ENCODE results near the gene DDX17. TPM values are rescaled to one million over a fixed set of nuclear protein-coding genes. Genes with fewer than 3 reads are reported as not detected.
A peak's percentile ranks its signal among the peaks of the same experiment; 100 is the strongest.
"Not testable (repeated sequence)": the region's sequence is repeated elsewhere in the genome, so short reads cannot be mapped to it uniquely, and the experiment has no call there.

The DDX17 gene
- total RNA-seq, 1 experiment from 2014 or later, result 397 TPM

DNA sequence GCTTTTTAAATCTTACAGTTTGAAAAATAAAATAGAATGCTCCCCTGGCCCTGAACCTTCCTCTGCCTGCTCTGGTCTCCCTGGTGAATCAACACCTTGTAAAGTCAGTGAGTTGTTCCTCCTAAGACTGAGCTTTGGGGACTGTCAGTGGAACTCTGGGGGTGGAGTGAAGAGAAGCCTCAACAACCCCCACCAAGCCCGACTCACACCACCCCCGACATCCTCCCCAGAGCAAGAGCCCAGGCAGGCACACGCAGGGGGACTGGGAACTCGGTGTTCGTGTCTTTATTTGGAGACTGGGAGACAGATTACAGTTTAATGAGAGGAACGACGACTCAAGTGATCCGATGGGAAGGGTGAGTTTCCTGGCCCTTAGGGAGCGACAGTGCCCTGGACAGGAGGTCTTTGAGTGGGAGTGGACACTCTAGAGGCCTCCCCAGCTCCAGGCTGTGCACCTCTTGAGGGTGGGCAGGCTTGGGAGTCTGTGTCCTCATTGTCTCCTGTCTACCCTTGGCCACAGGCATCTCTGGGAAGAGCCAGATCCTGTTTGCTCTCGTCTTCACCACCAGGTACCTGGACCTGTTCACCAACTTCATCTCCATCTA is 32.0 kb downstream of the DDX17 start:
- DNase-seq (ENCODE audit: low read depth, low spot score), result no peak
- in situ Hi-C loops (cut with HindIII; ENCODE audit: low pct_unique_long_range_greater_than_20kb, low sequenced_read_pairs), result no loop called here

DNA sequence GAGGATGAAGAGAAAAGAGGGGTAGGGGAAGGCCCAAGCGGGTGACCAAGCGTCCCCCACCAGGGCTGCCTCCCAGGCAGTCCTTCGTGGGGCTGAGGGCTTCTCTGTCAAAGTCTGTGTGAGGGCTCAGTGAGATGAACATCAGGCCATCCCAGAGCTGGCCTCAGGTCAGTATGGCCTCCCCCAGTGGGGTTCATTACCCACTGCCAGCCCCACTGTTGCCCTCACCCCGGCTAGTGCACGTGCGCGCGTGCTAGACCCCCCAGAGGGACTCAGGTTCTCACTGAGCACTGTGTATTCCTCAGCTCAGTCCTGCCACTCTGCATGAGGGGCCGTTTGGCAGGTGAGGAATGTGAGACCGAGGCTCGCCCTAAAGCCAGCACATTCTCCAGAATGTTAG is 34.9 kb downstream of the DDX17 start:
- no peak for DNase-seq (ENCODE audit: low read depth, low spot score)
- in situ Hi-C loops (cut with HindIII; ENCODE audit: low pct_unique_long_range_greater_than_20kb, low sequenced_read_pairs), result no loop called here

DNA sequence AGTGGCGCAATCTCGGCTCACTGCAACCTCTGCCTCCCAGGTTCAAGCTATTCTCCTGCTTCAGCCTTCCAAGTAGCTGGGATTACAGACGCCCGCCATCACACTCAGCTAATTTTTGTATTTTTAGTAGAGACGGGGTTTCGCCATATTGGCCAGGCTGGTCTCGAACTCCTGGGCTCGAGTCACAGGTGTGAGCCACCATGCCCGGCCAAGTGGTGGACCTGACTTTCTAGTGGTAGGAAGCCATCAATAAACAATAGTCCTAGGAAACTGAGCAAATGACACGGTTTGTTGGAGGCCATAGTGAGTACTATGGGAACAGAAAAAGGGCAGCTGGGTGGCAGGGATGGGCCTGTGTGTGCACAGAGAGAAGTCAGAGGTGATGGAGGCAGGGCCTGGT is 35.9 kb downstream of the DDX17 start:
- in situ Hi-C loops (cut with HindIII; ENCODE audit: low pct_unique_long_range_greater_than_20kb, low sequenced_read_pairs), result not testable (repeated sequence)

GRCh38 chr22:38469306-38469781 is 36.8 kb downstream of the DDX17 start:
- in situ Hi-C loops (cut with HindIII; ENCODE audit: low pct_unique_long_range_greater_than_20kb, low sequenced_read_pairs), result no loop called here

More for the DNA sequence above, 35.9 kb downstream of the DDX17 start:
- DNase-seq (ENCODE audit: low read depth, low spot score), result not testable (repeated sequence)

GRCh38 chr22:38468443-38469305 is 37.4 kb downstream of the DDX17 start:
- in situ Hi-C loops (cut with HindIII; ENCODE audit: low pct_unique_long_range_greater_than_20kb, low sequenced_read_pairs), result no loop called here
- no peak for DNase-seq (ENCODE audit: low read depth, low spot score)

More at GRCh38 chr22:38469306-38469781, 36.8 kb downstream of the DDX17 start:
- DNase-seq (ENCODE audit: low read depth, low spot score), result no peak

GRCh38 chr22:38467904-38468442 is 38.1 kb downstream of the DDX17 start, which contains the start of gene KDELR3:
TSS of gene KDELR3 (plus strand) at chr22:38468096. CDS start at chr22:38468234, 138 bp downstream.
- in situ Hi-C loops (cut with HindIII; ENCODE audit: low pct_unique_long_range_greater_than_20kb, low sequenced_read_pairs), result no loop called here
- DNase-seq (ENCODE audit: low read depth, low spot score), result peak; percentile 54

DNA sequence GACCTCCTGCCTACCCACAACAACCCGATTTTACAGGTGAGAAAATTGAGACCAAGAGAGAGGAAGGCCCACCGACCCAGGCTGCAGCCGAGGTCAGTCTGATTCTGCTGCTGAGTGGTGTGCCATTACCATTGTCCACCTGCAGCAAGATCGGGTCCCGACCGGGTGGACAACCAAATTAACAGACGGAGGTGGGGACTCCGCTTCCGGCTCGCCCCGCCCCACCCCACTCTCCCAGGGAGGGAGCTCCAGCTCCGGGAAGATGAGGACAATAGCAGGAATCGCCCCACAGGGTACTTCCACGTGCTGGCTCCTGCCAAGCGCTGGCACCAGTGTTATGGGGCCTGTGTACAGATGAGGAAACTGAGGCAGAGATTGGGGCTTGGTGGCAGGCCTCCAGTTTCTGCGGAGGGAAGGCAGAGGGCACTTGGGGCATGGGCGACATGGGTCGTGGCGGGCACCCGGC is 38.6 kb downstream of the DDX17 start:
- DNase-seq (ENCODE audit: low read depth, low spot score), result no peak
- in situ Hi-C loops (cut with HindIII; ENCODE audit: low pct_unique_long_range_greater_than_20kb, low sequenced_read_pairs), result no loop called here

GRCh38 chr22:38465673-38466490 is 40.2 kb downstream of the DDX17 start:
- no peak for DNase-seq (ENCODE audit: low read depth, low spot score)
- in situ Hi-C loops (cut with HindIII; ENCODE audit: low pct_unique_long_range_greater_than_20kb, low sequenced_read_pairs), result no loop called here

DNA sequence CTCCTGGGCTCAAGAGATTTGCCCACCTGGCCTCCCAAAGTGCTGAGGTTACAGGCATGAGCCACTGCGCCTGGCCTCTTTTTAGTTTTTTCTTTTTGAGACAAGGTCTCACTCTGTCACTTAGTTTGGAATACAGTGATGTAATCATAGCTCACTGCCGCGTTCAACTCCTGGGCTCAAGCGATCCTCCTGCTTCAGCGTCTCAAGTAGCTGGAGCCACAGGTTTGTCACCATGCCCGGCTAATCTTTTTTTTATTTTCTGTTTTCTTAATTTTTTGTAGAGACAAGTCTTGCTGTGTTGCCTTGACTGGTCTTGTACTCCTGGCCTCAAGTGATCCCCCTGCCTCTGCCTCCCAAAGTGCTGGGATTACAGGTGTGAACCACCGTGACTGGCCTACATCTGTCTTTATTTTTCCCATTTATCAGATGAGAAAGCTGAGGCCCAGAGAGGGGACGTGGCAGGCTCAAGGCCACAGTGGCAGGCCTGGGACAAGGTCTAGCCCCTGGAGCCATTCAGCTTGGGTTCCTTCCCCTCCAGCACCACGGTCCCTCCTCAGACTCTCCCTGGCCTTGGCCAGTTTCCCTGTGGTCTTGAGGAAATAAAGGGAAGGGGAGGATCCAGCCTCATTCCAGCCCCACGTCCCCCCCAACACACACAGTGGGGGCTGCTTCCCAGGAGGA is 41.0 kb downstream of the DDX17 start:
- in situ Hi-C loops (cut with HindIII; ENCODE audit: low pct_unique_long_range_greater_than_20kb, low sequenced_read_pairs), result no loop called here
- no peak for DNase-seq (ENCODE audit: low read depth, low spot score)

DNA sequence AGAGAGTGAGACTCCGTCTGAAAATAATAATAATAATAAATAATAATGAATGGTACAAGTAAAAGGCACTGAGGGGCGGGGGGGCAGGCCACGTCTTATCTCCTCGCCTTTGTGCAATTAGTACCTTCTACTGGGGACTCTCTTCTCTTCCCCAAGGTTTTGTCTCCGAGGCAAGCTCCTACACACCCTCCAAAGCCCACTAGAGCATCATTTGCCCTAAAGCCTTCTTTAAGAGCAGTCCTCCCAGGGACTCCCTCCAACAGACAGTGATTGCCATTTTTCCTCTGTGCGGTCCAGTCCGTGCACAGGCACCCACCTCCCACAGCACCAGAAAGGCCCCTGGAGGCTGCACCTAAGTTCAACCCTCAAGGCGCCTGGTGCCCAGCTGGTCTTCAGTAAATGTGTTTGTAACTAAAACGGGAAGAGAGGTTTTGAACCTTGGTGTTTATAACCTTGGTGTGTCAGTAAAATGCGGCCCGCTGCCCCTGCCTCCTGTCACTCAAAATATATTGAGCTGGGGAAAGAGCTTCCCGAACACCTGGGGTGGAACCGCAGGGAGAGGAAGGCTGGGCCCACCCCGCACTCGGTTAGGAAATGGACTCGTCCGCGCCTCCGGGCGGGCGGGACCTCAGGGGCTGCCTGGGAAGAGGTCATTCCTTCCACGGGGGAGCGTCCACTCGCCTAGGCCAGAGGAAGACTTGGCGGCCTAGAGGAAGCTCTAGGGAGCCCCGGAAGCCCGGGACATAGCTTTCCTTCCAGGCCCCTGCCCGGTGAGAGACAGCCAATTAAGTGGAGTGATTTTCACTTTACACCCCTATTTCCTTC is 42.9 kb downstream of the DDX17 start:
- DNase-seq (ENCODE audit: low read depth, low spot score), result no peak
- in situ Hi-C loops (cut with HindIII; ENCODE audit: low pct_unique_long_range_greater_than_20kb, low sequenced_read_pairs), result no loop called here

DNA sequence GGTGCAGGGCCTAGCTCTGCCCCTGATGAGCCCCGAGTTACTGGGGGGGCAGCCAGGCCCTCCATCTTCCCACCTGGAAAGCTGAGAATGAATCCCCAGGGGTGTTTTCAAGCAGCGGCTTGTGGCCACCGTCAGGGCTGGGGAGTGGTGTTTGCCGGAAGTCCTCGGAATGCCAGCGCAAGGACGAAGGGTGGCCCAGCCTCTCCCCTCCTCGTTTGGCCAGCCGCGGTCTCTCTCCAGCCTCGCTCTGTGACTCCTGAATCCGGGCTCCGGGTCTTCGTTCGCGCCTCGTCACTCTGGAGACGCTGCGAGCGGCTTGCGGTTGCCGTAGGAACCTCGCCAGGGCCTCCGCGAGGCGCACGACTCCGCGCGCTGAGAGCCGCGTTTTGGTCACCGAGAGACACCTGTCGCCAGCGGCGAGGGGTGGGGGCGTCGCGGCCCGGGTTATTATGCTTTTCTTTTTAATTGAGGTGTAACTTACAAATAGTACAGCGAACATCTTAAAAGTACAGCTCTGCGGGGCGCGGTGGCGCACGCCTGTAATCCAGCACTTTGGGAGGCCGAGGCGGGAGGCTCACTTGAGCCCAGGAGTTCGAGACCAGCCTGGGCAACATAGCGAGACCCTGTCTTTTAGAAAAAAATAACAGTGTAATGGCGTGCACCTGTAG is 44.6 kb downstream of the DDX17 start:
- in situ Hi-C loops (cut with HindIII; ENCODE audit: low pct_unique_long_range_greater_than_20kb, low sequenced_read_pairs), result no loop called here
- DNase-seq (ENCODE audit: low read depth, low spot score), result peak; percentile 84

- DNase-seq (ENCODE audit: low read depth, low spot score), result no peak
- in situ Hi-C loops (cut with HindIII; ENCODE audit: low pct_unique_long_range_greater_than_20kb, low sequenced_read_pairs), result no loop called here
These were observed 45.1 kb downstream of the DDX17 start for GRCh38 chr22:38461057-38461413.

GRCh38 chr22:38460426-38460840 is 45.7 kb downstream of the DDX17 start:
- in situ Hi-C loops (cut with HindIII; ENCODE audit: low pct_unique_long_range_greater_than_20kb, low sequenced_read_pairs), result no loop called here
- DNase-seq (ENCODE audit: low read depth, low spot score), result no peak

DNA sequence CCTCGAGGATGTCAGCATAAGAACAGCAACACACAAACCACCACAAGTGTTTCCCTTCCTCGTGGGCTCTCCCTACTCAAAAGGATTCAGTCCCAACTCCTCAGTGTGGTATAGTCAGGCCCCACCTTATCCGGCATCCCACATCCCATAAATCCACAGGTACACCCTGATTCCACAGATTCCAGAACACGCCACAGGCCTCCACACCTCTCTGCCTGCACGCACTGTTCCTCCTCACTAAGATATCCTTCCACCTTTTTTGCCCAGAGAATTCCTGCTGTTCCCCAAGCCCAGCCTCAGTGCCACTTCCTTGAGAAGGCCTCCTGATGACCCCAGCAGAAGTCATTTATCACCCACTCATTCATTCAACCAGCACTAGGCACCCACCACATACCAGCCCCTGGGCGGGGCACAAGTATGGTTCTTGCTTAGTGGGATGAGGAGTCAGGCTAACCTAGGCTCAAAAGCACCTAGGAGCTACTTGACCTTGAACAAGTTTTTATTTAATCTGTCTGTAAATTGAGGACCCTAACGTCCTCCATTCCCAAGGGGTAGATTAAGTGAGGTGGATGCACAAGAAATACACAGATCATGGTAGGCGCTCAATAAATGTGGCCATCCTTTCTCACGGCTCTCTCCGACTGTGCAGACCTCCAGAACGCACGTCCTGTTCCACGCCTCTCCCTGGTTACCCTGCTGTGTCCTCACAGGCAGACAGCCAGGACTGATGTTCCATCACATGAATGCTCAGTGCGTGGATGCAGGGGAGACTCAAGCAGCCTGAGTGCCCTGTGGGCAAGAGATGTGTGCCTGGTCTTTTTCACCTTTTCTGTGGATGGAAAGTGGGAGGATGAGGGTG is 49.0 kb downstream of the DDX17 start:
- in situ Hi-C loops (cut with HindIII; ENCODE audit: low pct_unique_long_range_greater_than_20kb, low sequenced_read_pairs), result no loop called here
- DNase-seq (ENCODE audit: low read depth, low spot score), result no peak

DNA sequence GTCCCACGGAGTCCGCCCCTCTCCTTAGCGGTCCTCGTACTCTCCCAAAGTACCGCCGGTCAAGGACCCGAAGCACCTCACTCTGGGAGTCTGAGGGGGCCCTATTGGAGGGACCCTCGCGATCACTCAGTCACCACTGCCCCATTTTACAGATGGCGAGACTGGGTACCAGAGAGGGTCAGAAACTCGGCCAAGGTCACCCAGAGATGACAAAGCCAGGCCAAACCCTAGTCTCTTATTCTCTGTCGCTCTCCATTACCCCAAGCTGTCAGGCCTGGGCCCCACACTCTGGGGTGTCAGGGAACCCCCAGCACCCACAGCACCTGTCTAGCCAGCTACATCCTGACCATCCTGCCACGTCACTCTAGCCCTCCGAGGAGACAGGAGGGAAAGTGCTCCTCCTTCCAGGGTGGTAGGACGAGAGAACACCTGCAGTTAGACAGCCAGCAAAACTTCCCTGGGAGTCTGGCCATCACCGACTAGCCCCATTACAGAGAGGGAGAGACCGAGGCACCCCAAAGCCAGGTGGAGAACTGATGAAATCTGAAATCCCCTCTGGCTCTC is 49.8 kb downstream of the DDX17 start:
- DNase-seq (ENCODE audit: low read depth, low spot score), result no peak
- in situ Hi-C loops (cut with HindIII; ENCODE audit: low pct_unique_long_range_greater_than_20kb, low sequenced_read_pairs), result no loop called here

Measured in SK-MEL-5 (cell line).